Endothelial cell of umbilical vein (primary cell): ENCODE results near the gene KCNE1.

ENCODE experiments used
- POLR2A ChIP-seq: IDR thresholded peaks from 2 replicates; pipeline ENCODE4 v1.6.1; 2012; ENCODE audit warnings: low read depth, mild to moderate bottlenecking, control low read depth, low read length
- TF ChIP-seq, protein P1 (sequence below), 2 donors: IDR thresholded peaks; 1 replicate in 1 of 2; 2 replicates in 1 of 2; pipeline ENCODE4 v1.5.1; 2011; ENCODE audit warnings: low read length in 2 of 2, mild to moderate bottlenecking in 2 of 2, moderate library complexity in 2 of 2, control low read depth in 1 of 2, inconsistent platforms in 1 of 2, low read depth in 1 of 2; ENCODE audit not compliant: insufficient read depth in 1 of 2; ENCODE audit errors: extremely low read depth in 1 of 2

DNA sequence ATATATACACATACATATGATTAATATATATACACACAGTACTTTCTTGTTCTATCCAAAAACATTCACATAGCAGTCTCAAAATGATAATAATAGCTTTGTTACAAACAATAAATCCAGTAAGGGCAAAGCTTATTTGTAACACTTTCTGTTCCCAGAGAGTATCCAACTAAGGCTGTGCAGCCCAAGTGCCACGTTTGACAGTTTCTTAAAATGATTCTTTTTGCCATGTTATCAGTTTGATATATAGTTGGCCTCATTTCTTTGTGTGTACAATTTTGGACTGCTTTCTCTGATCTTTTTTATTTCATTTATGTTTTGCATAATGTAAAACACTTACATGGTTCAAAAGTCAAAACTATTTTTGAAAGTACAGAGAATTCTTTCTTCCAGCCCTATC, 11.8 kb downstream of the KCNE1 start:
- TF ChIP-seq, protein P1, sequence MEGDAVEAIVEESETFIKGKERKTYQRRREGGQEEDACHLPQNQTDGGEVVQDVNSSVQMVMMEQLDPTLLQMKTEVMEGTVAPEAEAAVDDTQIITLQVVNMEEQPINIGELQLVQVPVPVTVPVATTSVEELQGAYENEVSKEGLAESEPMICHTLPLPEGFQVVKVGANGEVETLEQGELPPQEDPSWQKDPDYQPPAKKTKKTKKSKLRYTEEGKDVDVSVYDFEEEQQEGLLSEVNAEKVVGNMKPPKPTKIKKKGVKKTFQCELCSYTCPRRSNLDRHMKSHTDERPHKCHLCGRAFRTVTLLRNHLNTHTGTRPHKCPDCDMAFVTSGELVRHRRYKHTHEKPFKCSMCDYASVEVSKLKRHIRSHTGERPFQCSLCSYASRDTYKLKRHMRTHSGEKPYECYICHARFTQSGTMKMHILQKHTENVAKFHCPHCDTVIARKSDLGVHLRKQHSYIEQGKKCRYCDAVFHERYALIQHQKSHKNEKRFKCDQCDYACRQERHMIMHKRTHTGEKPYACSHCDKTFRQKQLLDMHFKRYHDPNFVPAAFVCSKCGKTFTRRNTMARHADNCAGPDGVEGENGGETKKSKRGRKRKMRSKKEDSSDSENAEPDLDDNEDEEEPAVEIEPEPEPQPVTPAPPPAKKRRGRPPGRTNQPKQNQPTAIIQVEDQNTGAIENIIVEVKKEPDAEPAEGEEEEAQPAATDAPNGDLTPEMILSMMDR (IDR thresholded peaks at IDR 0.05; ENCODE audit: extremely low read depth in 1 of 2, insufficient read depth in 1 of 2, low read depth in 1 of 2, low read length in 2 of 2) = no peak
- TF ChIP-seq POLR2A = no peak
